Fibroblast of gingiva (primary cell): ENCODE results near the gene DCDC1.

Experiments used
- DNase-seq: peaks from one replicate; pipeline ENCODE4 v3.0.0-alpha.2; 2011; ENCODE audit warnings: low read depth

Gene DCDC1

DNA sequence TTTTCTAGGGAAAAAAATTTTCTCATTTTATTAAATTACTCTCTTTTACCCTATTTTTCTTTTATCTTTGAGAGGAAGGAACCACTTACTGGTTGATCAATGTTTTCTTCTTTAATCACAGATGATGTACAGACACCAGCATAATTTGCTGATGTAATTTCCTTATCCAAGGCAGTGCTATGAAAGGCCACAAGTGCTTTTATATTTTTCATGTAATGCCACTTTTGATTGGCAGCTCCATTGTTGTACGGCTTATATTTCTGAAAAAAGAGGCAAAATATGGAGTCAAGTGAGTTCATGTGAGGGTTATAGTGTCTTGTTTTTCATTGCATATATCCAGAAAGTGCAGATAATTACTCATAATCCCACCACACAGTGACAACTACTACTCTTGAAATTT, 460.7 kb downstream of the DCDC1 start:
- DNase-seq, result no peak

DNA sequence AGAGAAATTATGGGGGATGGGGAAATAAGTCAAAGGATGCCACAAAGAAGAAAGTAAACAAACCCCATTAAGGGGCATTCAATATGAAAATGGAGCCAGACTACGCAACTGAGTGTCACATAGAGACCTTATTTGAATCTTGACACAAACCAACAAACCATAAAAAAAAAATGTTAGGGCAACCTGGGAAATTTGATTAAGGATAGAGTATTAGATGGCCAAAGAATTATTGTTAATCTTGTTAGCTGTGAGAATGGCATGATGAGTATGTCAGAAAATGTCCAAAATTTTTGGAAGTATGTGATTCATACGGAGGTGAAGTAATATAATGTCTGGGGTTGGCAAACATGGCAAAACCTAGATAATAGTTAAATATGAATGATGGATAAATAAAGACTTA, 461.3 kb downstream of the DCDC1 start:
- no peak for DNase-seq

DNA sequence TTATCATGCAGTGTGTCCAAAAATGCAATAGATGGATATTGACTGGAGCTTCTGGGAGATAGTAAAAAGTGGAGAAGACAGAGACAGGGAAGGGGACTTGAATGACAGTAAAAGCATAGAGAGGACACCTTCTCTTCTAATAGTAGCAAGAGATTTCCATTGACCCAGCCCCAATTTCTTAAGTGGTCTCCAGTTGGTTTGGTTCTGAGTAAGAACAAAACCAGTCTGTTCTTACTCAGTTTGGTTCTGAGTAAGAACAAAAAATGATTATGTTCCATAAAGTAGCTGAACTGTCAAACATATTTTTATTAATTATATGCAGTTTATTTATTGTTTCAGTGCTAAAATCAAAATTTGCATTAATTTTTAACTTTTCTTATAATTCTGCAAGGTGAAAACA, 466.6 kb downstream of the DCDC1 start:
- no peak for DNase-seq

DNA sequence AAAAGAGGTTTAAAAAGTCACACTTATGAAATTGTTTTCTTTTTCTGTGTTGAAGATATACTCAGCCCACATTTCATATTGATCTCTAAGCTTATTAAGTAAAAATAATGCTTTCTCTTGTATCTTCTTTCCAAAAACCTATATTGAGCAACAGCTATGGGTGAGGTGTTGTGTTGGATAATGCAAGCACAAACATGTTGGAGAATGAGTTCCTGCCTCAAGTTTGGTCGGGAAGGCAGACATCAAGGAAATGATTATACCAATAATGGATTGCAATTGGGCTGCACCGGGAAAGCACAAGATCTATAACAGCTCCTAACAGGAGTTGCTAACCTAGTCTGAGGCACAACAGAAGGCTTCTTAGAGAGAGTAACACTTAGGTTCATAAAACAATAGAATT, 474.5 kb downstream of the DCDC1 start:
- no peak for DNase-seq

DNA sequence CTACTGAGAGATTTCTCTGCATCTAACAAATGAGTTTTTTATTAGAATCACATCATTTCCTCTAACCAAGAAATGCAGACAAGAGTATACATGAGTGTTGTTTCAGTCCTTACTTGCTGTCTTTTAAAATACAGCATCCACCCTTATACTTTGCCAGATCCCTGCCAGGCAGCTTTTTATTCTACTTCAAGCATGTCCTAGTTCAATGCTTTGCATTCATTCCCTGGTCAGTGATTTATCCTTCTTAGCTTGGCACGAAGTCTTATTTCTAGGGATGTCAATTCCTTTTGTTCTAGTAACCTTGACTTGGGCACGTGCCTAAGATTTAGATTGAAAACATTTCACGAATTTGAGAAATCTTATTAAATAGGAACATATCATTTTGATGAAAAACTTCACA, 476.2 kb downstream of the DCDC1 start:
- DNase-seq, result no peak

DNA sequence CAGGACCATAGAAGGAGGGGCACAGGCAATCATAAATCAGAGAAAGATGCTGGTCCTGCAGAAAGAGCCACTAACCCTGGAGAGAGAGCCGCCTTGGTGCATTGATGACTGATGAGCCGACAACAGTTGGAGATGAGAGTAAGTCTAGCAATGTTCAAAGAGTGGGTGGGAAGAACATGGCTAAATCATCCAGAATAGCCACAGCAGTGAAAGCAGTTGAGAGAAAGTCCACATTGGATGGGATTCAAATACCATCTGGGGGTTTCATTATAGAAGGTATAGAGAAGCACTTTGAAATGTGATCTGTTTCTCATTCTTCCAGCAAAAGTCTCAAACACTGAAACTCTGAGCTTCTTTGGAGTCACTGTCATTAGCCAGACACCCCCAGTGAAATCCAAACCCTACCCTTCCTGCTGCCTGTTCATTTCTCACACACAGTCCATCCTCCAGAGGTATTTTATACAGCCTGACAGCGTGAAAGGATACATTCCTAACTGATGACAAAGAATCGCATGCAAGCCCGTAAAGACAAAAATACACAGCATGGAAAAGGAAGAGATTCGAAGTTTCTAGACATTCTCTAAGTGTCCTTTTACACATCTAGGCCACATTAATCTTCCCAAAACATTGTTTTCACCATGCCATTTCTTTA, 480.3 kb downstream of the DCDC1 start:
- DNase-seq, result no peak

DNA sequence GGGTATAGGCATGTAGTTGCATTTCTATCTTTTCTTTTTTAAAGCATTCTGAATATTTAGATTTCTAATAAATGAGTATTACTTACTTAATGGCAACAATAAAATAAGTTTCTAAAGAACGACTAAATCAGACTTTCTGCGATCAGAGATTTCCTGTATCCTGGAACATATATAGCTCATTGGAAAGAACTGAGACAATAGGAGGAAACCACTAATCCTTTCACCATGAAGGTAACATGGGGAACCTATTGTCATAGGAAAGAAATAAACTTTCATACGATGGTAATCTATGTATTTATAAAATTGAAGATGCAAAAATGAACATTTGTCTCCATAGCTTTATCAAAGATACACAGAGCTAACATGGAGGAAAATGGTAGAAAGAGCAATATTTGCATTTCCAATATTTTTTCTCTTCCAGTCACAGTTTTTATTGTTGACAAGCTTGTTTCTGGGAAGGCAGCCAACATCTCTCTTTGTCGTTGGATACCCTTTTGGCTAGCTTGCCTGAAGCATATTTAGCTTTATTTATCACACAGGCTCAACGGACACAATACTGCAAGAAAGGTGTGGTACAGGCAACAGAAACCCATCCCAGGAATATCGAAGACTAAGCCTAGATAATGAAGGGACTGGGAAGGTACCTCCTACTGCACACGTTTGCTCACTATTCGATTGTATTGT, 490.1 kb downstream of the DCDC1 start:
- DNase-seq, result no peak

DNA sequence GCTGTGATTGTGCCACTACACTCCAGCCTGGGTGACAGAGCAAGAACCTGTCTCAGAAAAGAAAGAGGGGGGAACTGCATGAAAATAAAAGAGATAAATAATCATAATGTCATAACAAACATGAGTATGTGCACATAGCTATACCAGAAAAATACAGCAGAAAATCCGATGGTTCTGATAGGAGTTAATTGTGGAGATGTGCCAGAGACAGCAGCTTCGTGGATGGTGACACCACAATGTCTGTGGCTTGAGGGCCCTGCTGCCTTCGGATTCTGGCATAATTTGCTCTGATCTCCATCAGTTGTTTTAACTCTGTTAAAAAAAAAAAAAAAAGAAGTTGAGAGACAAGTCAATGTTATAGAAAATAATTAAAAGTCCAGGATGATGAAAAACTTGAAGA, 491.1 kb downstream of the DCDC1 start:
- DNase-seq, result no peak

DNA sequence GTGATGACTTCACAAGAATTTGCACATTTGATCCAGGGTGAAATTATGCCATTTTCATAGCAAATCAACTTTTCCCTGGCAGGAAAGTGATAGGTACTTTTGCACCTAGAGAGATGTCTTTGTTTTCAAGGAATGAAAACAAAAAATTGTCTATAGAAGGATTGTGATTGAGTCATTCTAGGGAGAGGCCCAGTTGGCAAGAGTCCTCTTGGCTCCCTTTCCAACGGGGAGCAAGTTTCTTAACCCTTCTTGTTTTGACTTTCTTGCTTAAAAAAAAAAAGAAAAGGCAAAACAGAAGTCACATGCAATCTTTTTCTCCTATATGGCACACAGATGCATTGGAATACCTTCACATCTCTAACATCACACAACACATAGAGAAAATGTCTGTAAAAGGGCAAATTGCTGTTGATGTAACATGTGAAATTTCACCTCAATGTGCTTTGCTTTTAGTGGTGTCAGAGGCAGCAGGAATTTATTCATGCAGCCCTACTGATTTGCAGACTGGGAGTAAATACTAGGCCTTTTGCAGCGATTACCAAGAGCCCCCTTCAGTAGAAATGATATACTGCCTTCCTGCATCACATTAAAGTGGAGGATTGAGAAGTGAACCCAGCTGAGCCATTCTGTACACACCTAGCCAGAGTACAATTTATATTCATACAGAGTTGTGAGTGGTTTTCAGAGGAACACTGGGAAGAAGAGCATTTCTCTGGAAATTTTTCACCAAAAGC, 492.7 kb downstream of the DCDC1 start:
- DNase-seq, result no peak

DNA sequence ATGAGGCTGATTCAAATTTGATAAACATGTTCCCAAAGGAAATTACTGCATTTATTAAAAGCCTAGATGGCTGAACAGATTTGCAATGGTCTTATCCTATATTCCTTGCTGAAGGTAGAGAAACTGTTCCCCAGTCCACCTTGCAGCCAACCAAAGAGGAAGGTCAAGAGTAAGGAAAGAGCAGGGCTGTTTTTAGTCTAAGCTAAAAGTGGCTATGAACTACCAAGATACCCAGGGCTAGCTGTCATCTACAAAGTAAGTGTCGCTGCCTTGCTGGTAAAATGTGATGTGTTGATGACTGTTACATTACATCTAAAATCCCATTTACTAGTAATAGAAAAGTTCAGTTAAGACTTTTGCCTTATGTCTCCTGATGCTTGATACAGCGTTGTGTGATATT, 493.3 kb downstream of the DCDC1 start:
- DNase-seq, result no peak

DNA sequence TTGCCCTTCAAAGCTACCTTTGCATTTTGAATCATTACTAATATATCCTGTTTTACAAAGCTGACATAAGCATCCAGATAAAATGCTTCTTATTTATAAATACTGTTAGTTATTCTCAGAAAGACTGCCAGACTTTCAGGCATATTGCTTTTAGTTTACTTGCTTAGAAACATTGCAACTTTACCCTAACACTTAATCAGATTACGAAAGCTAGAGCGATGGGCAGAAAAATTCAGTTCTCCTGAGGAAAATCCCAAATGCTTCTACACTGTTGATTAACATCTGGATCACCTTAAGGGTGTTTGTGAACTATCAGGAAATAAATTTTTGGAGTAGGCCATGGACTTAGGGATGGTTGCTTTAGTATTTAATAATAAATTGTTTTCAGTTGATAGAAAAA, 493.7 kb downstream of the DCDC1 start:
- DNase-seq, result no peak

DNA sequence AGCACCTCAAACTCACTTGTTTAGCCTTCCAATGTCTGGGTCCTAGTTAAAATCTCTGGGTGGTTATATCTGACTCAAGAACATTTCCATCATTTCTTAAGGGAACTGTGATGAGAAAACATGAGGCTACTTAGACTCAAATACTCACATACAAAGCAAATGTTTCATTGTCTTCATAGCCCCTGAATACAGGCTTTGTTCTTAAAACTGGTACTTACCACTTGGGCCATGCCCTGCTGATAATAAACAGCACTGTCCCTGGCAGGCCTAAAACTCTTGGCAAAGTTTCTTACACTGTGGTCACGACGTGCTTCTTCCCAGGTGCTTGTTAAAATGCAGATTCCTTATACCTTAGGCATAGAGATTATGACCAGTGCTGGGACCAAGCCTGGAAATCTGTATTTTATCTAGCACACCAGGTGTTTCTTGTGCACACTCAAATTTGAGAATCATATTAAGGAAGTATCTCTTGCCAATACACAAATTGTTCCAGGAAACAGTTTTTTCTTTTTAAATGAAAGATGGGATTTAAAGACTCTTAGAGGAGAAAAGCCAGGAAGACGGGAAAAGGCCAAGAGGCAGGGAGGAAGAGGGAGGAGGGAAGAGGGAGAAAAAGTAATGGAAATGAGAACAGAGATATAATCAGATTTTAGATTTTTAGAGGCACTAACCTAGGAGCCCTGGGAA, 495.5 kb downstream of the DCDC1 start:
- DNase-seq, result no peak

DNA sequence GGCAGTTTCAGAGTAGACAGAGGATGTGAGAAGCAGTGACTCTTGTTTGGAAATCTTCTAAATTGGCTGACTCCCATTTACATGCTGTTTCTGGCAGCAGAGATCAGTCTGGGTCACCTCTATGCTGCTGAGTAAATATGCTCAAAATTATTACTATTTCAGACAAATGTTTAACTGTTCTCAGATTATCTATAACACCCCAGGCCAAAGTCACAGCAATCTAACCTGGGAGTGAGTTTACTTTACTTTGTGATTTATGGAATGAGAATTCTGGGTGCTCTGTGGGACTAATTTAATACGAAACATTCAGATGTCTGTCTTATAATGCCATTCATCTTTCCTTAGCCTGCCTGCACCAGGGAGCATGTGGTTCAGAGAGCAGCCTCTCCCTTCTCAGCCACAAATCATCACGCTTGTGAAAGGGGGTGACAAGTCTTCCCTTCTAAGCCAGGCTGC, 500.9 kb downstream of the DCDC1 start:
- DNase-seq, result no peak

DNA sequence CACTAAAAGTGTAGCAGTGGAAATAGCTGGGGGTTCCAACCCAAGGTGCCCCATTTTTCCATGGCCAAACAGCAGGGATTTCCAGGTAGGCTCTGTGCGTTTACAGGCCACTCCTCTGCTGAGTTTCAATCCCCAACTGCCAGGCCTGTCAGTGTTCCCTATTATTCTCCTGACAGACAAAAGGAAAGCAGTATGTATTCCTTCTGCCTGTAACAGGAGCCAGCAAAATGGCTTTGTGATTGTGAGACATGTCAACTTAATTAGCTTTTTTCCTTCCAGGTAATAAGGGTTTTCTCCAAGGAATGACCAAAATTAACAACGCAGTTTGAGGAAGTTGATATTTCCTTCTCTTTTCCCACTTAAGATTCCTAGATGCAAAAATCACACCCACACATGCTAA, 506.3 kb downstream of the DCDC1 start:
- no peak for DNase-seq

DNA sequence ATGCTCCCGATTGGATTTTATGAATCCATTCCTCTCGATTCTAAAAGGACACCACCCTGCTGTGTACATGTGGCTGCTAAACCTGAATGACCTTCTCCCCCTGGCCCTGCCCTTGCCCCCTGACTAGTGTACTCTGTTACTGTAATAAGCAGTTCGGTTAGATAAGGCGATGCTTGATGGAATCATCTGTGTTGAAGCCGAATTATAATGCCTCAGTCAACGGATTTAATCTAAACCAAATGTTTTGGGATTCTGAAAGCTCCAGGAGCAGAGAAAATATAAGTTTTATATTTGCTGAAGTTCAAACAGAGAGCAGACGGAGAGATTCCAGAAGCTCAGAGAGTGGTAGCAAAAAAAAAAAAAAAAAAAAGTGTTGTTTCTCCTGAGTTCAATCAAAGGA, 508.0 kb downstream of the DCDC1 start:
- DNase-seq, result no peak

DNA sequence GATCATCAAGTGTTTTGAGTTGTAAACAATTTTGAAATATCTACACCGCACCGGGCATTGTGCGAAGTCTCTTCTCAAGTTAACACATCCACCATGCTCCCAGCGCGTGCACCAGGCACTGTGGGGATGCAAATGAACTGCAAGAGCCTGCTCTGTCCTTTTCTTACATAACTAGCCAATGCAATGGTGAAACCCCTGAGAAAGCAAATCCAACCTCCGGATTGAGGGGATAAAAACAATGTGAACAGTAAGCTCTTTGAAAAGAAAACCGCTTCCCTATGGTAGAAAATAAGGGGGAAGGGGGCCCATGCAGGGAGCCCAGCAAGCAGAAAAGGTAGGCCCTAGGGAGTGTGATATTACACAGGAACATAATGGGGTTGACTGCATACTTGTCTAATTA, 508.5 kb downstream of the DCDC1 start:
- DNase-seq, result no peak

DNA sequence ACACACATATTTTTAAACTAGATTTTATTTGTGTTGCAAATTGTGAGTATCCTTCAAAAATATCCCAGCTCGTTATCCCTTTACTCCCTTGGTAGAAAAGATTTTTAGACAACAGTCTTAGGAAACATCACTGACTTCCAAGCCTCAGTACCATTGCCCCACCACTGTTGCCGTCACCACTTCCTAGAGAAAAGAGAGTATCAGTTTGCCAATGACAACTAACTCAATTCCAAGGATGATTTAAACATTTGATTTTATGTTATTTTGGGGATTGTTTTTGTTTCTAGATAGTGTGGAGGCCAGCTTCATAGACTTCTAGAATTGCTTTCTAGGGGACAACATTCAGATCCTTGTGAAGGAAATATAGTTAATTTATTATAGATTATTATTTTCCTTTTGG, 509.4 kb downstream of the DCDC1 start:
- DNase-seq, result no peak

DNA sequence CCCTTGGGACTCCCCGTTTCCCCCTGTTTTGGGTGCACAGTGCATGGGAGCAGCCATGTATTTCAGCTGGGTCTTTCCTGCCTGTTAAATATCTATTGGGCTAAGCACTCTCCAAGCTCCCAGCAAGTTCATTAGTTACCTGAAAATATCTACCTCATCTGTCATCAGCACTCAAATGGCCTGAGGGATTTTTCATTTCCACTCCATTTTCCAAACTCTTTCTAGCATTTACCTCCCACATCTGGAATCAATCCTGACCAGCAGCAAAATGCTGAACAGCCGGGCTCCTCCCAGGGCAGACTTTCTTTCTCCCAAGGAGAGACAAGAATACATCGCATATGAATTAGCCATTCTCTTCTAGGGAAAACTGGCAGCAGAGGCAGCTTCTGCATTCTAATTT, 509.9 kb downstream of the DCDC1 start:
- DNase-seq, result no peak

DNA sequence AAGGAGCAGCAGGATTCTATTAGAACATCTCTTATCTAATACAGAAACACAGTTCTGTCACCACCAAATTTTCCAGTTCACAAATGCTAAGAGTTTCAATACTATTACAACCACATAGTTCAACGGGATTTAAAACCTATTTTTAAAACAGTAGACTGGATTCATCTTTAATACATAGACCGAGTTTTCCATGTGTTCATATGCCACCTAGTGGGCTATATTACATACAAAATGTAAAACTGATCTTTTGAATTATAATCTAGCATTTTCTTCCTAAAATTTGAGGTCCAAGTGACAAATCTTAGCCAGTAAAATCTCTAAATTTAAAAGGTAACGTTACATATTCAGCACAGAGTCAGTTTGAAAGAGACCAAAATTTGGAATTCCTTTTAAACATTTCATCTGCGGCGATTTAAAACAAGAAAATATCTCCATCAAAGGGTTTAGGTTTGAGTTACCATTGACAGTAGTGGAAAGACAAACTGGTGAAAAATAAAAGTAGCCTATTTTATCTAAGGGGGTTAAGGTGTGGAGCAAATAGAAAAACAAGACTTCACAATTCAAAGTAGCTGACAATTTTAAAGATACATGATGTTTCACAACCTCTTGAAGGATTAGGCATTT, 514.0 kb downstream of the DCDC1 start:
- DNase-seq, result no peak

DNA sequence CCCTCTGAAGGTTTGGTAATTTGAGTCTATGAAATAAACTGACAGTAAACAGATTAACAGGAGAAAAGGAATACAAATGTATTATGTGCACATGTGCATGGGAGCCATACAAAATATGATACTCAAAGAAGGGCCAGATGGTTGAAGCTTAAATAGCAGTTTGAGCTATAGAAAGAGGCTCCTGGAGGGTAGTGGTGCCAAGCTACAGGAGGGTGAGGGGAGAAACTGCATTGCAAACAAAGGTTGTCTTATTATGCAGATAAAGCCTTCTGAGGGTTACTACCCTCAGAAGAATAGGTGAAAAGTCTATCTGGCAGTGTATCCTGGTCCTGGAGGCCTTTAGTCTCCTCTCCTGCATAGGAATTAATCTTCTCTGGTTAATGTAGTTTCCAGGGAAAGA, 516.1 kb downstream of the DCDC1 start:
- no peak for DNase-seq

DNA sequence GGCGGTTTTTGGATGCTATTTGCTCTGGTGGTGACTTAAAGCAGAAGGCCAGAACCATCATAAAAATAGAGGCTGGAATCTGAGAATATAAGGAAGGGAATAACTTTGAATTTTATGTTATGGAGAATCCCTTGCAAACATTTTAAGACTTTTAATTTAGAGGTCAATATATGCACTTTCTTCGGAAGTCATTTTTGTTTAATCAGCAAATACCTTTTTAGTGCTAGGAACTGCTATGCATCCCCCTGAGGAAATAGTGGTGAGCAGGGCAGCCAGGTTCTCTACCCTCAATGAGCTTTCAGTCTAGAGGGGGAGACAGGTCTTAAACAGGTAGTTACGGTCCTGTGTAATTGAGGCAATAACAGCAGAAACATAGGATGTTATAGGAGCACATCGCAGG, 516.9 kb downstream of the DCDC1 start:
- no peak for DNase-seq

DNA sequence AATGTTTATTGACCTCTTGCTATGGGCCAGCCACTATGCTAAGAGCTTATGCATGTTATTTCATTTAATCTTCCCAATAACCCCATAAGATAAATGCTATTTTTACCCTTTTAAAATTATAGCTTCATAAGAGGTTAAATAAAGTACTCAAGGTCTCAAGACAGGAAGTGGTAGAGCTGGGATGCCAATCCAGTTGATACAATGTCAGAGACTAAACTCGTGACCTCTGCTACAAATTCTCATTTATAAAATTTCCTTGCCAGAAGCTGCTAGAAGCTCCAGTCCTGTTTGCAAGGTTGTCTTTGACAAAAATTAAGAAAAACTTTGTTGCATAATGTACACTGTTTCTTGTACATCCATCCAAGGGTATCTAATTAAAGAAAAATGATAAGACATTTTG, 517.4 kb downstream of the DCDC1 start:
- no peak for DNase-seq
